Activated naive CD8-positive, alpha-beta T cell treated with anti-CD3 and anti-CD28 coated beads for 36 hours (primary cell): ENCODE results near the gene CACNA1H. TPM values are rescaled to one million over a fixed set of nuclear protein-coding genes. Genes with fewer than 3 reads are reported as not detected.
"Not testable (repeated sequence)": the region's sequence is repeated elsewhere in the genome, so short reads cannot be mapped to it uniquely, and the experiment has no call there.

Source experiments
- DNase-seq: peaks from one replicate; pipeline ENCODE4 v3.0.0; 2021
- H3K27ac Mint-ChIP-seq: one replicate; pipeline ENCODE4 v1.8.0; 2022; ENCODE audit warnings: mild to moderate bottlenecking, moderate library complexity, mixed read lengths
- H3K27me3 Mint-ChIP-seq: one replicate; pipeline ENCODE4 v1.8.0; 2022; ENCODE audit warnings: mild to moderate bottlenecking, mixed read lengths
- H3K36me3 Mint-ChIP-seq: one replicate; pipeline ENCODE4 v1.8.0; 2021; ENCODE audit warnings: mild to moderate bottlenecking, mixed read lengths
- H3K4me1 Mint-ChIP-seq: one replicate; pipeline ENCODE4 v1.8.0; 2021; ENCODE audit warnings: mixed read lengths
- H3K4me3 Mint-ChIP-seq: one replicate; pipeline ENCODE4 v1.8.0; 2022; ENCODE audit warnings: mild to moderate bottlenecking, moderate library complexity, mixed read lengths
- H3K9me3 Mint-ChIP-seq: one replicate; pipeline ENCODE4 v1.8.0; 2022; ENCODE audit warnings: mixed read lengths
- total RNA-seq, 2 experiments: library from RNA; stranded (reverse); gene quantifications; one replicate each; pipeline ENCODE4 v1.2.3, GENCODE V29; 2021

Gene CACNA1H
- total RNA-seq, 2 experiments from 2014 or later: 0.32 to 0.35 TPM

GRCh38 chr16:1262846-1263221, 109.9 kb downstream of the CACNA1H start:
- no peak for DNase-seq
- H3K4me3 Mint-ChIP-seq: no peak overlapping the region
- peaks cover 3% of the 10 kb centered on the region for H3K9me3 Mint-ChIP-seq
- H3K4me1 Mint-ChIP-seq: peaks cover 3% of the 10 kb centered on the region
- H3K27ac Mint-ChIP-seq: no peak overlapping the region
- H3K27me3 Mint-ChIP-seq: peaks cover 29% of the 10 kb centered on the region
- H3K36me3 Mint-ChIP-seq: no peaks in the 10 kb centered on the region

GRCh38 chr16:1263591-1264344, 110.9 kb downstream of the CACNA1H start:
- H3K9me3 Mint-ChIP-seq: peaks cover 3% of the 10 kb centered on the region
- H3K4me3 Mint-ChIP-seq: no peak overlapping the region
- H3K27me3 Mint-ChIP-seq: peaks cover 27% of the 10 kb centered on the region
- H3K36me3 Mint-ChIP-seq: no peaks in the 10 kb centered on the region
- DNase-seq: no peak
- H3K27ac Mint-ChIP-seq: no peak overlapping the region
- peaks cover 2% of the 10 kb centered on the region for H3K4me1 Mint-ChIP-seq

GRCh38 chr16:1264345-1265089, 111.6 kb downstream of the CACNA1H start:
- H3K4me1 Mint-ChIP-seq: no peaks in the 10 kb centered on the region
- DNase-seq: no peak
- H3K27me3 Mint-ChIP-seq: peaks cover 22% of the 10 kb centered on the region
- no peaks in the 10 kb centered on the region for H3K36me3 Mint-ChIP-seq
- H3K4me3 Mint-ChIP-seq: no peak overlapping the region
- no peak overlapping the region for H3K27ac Mint-ChIP-seq
- H3K9me3 Mint-ChIP-seq: peaks cover 3% of the 10 kb centered on the region

- Mint-ChIP-seq H3K27ac (no peak overlapping the region), H3K4me3 (no peak overlapping the region), H3K9me3 (peaks cover 3% of the 10 kb centered on the region), H3K4me1 (no peaks in the 10 kb centered on the region), H3K36me3 (no peaks in the 10 kb centered on the region), H3K27me3 (peaks cover 19% of the 10 kb centered on the region)
- no peak for DNase-seq
Observed at GRCh38 chr16:1265090-1265630, 112.3 kb downstream of the CACNA1H start.

GRCh38 chr16:1265826-1266225, 112.9 kb downstream of the CACNA1H start:
- H3K36me3 Mint-ChIP-seq: no peaks in the 10 kb centered on the region
- H3K27me3 Mint-ChIP-seq: peaks cover 13% of the 10 kb centered on the region
- H3K4me3 Mint-ChIP-seq: no peak overlapping the region
- DNase-seq: no peak
- H3K27ac Mint-ChIP-seq: no peak overlapping the region
- peaks cover 3% of the 10 kb centered on the region for H3K9me3 Mint-ChIP-seq
- no peaks in the 10 kb centered on the region for H3K4me1 Mint-ChIP-seq

GRCh38 chr16:1269418-1269817, 116.5 kb downstream of the CACNA1H start:
- not testable (repeated sequence) for H3K36me3 Mint-ChIP-seq, DNase-seq, H3K27me3 Mint-ChIP-seq, H3K4me3 Mint-ChIP-seq, H3K27ac Mint-ChIP-seq, H3K9me3 Mint-ChIP-seq, H3K4me1 Mint-ChIP-seq

- peaks cover 8% of the 10 kb centered on the region for H3K27me3 Mint-ChIP-seq
- no peaks in the 10 kb centered on the region for H3K36me3 Mint-ChIP-seq
- H3K9me3 Mint-ChIP-seq: no peaks in the 10 kb centered on the region
- H3K4me3 Mint-ChIP-seq: no peak overlapping the region
- H3K27ac Mint-ChIP-seq: no peak overlapping the region
- peaks cover 3% of the 10 kb centered on the region for H3K4me1 Mint-ChIP-seq
- DNase-seq: no peak
Observed at GRCh38 chr16:1271380-1271723, 118.4 kb downstream of the CACNA1H start.

Other genes starting within 250 kb of the CACNA1H start
- 1 to 10 TPM; 7.0 to 8.1 TPM for gene LMF1, start 182.1 kb upstream of the CACNA1H start, total RNA-seq
- under 1 TPM; 0.42 to 0.58 TPM for gene SOX8, start 171.3 kb upstream of the CACNA1H start, total RNA-seq
- gene SSTR5, start 80.4 kb upstream of the CACNA1H start, total RNA-seq: not detected
- not detected for gene C1QTNF8, start 56.9 kb upstream of the CACNA1H start, total RNA-seq
- not detected for gene TPSG1, start 72.2 kb downstream of the CACNA1H start, total RNA-seq
- not detected for gene TPSB2, start 77.1 kb downstream of the CACNA1H start, total RNA-seq
- not detected for gene TPSAB1, start 87.6 kb downstream of the CACNA1H start, total RNA-seq
- not detected for gene TPSD1, start 103.0 kb downstream of the CACNA1H start, total RNA-seq
- gene UBE2I, start 156.5 kb downstream of the CACNA1H start, total RNA-seq: 100 to 1,000 TPM; 280 to 282 TPM
- gene BAIAP3, start 180.5 kb downstream of the CACNA1H start, total RNA-seq: under 1 TPM; 0.12 to 0.46 TPM
- 10 to 100 TPM; 80.3 to 82.6 TPM for gene TSR3, start 198.8 kb downstream of the CACNA1H start, total RNA-seq
- gene GNPTG, start 198.8 kb downstream of the CACNA1H start, total RNA-seq: 10 to 100 TPM; 19.2 to 19.7 TPM